K562 (cell line): ENCODE results near the gene FGF5. TPM values are rescaled to one million over a fixed set of nuclear protein-coding genes. Genes with fewer than 3 reads are reported as not detected.

Experiments
- ATAC-seq: fragments of 200-7000 bp; cut with Tn5 transposase; 3 replicates; pipeline ENCODE4 v1.9.1; 2020; ENCODE audit warnings: moderate library complexity
- BruUV-seq: library from RNA; stranded (reverse); fragments of 400-500 nt; replicated peaks from 2 replicates; lab custom pipeline; 2021; lab: Mats Ljungman, UMichigan
- CTCF ChIA-PET: fragments of 300-600 bp; formaldehyde crosslinking; extraction: SDS; loops from one replicate; lab custom pipeline; 2021; ENCODE audit warnings: low intra/inter-chr PET ratio; lab: Yijun Ruan, JAX
- POLR2A ChIA-PET: fragments of 300-600, 350-650 bp; sonication (Branson Sonifier 250); formaldehyde crosslinking; extraction: SDS; loops from one replicate; lab custom pipeline; 2021; ENCODE audit warnings: antibody characterized with exemption, inconsistent platforms; lab: Yijun Ruan, JAX
- DNase-seq, 4 experiments: peaks; one replicate each; pipeline versions ENCODE4 v3.0.0 to v3.0.0-alpha.2; 2011 to 2018; ENCODE audit warnings: low spot score in 3 of 4, mixed read lengths in 3 of 4; ENCODE audit errors: extremely low read depth in 1 of 4
- FAIRE-seq: peaks from 2 replicates; lab custom pipeline; 2011; peaks lifted over from hg19 to GRCh38; lab: Jason Lieb, UNC
- H2AFZ ChIP-seq: 2 replicates; pipeline ENCODE4 v1.6.0; 2011; ENCODE audit warnings: low read depth, low read length, control low read depth, inconsistent platforms
- H3K27ac ChIP-seq: fragments of 200-600 bp; 3 replicates; pipeline ENCODE4 v1.8.0; 2011; ENCODE audit warnings: low read depth, mild to moderate bottlenecking, control low read depth, inconsistent platforms, low read length, moderate library complexity, mixed read lengths; ENCODE audit errors: extremely low read depth
- H3K27me3 ChIP-seq, 2 experiments: fragments of 300-600 bp in 1 of 2; 2 replicates in 1 of 2; 3 replicates in 1 of 2; pipeline versions ENCODE4 v1.6.0 to v1.8.0; 2011; ENCODE audit warnings: inconsistent platforms in 2 of 2, low read length in 2 of 2, mild to moderate bottlenecking in 1 of 2, mixed read lengths in 1 of 2, moderate library complexity in 1 of 2; ENCODE audit not compliant: control insufficient read depth in 2 of 2, insufficient read depth in 2 of 2
- H3K36me3 ChIP-seq: fragments of 300-600 bp; 3 replicates; pipeline ENCODE4 v1.8.0; 2011; ENCODE audit warnings: mild to moderate bottlenecking, low read length, inconsistent platforms; ENCODE audit not compliant: control insufficient read depth, insufficient read depth
- H3K4me1 ChIP-seq, 2 experiments: fragments of 200-600 bp in 1 of 2; replicated peaks in 1 of 2; 2 replicates in 1 of 2; 3 replicates in 1 of 2; pipeline versions ENCODE4 v1.5.1 to v1.8.0; 2011; ENCODE audit warnings: inconsistent platforms in 2 of 2, low read length in 2 of 2, mild to moderate bottlenecking in 1 of 2, mixed read lengths in 1 of 2, moderate library complexity in 1 of 2; ENCODE audit not compliant: control insufficient read depth in 2 of 2, insufficient read depth in 2 of 2
- H3K4me2 ChIP-seq: 2 replicates; pipeline ENCODE4 v1.6.1; 2011; ENCODE audit warnings: low read length, control low read depth, inconsistent platforms, mixed read lengths; ENCODE audit not compliant: insufficient read depth
- H3K4me3 ChIP-seq: fragments of 200-600 bp; sonication (generic), shearing (Covaris generic); 2 replicates; pipeline ENCODE4 v1.5.1; 2016; ENCODE audit warnings: control low read depth, inconsistent platforms
- H3K79me2 ChIP-seq: fragments of 200-600 bp; 3 replicates; pipeline ENCODE4 v1.8.0; 2011; ENCODE audit warnings: low read length, inconsistent platforms; ENCODE audit not compliant: control insufficient read depth, insufficient read depth
- H3K9ac ChIP-seq, 2 experiments: 2 replicates each; pipeline versions ENCODE4 v1.6.0 to v1.6.1; 2011; ENCODE audit warnings: low read depth in 2 of 2, low read length in 2 of 2, control low read depth in 1 of 2, inconsistent platforms in 1 of 2, mild to moderate bottlenecking in 1 of 2, mixed read lengths in 1 of 2; ENCODE audit not compliant: insufficient read depth in 1 of 2
- H3K9me1 ChIP-seq: one replicate; pipeline ENCODE4 v1.6.0; 2011; ENCODE audit warnings: inconsistent platforms, mild to moderate bottlenecking, low read length, moderate library complexity; ENCODE audit not compliant: control insufficient read depth, insufficient read depth
- H3K9me3 ChIP-seq: replicated peaks from 2 replicates; pipeline ENCODE4 v1.5.1; 2011; ENCODE audit warnings: low read depth, low read length, inconsistent platforms; ENCODE audit not compliant: control insufficient read depth, insufficient read depth
- H4K20me1 ChIP-seq: replicated peaks from 2 replicates; pipeline ENCODE4 v1.6.1; 2011; ENCODE audit warnings: low read length, inconsistent platforms, mixed read lengths; ENCODE audit not compliant: control insufficient read depth, insufficient read depth
- ADNP ChIP-seq: fragments of 200-800 bp; sonication (Bioruptor generic); IDR thresholded peaks from 2 replicates; pipeline ENCODE4 v1.6.1; 2016; ENCODE audit warnings: missing genetic modification characterization, missing compliant biosample characterization
- CBX2 ChIP-seq: fragments of 200-600 bp; sonication (generic); IDR thresholded peaks from one replicate; pipeline ENCODE4 v1.6.1; 2012; ENCODE audit warnings: mild to moderate bottlenecking, low read length, inconsistent platforms; ENCODE audit not compliant: insufficient read depth, poor library complexity, severe bottlenecking
- CCNT2 ChIP-seq: IDR thresholded peaks from 2 replicates; pipeline ENCODE4 v1.6.1; 2011; ENCODE audit warnings: borderline replicate concordance, low read depth, mild to moderate bottlenecking, moderate library complexity, mixed read lengths, low read length; ENCODE audit not compliant: insufficient read length; ENCODE audit errors: extremely low read depth
- CHD2 ChIP-seq: IDR thresholded peaks from 2 replicates; pipeline ENCODE4 v1.6.1; 2011; ENCODE audit warnings: low read depth, low read length
- CHD4 ChIP-seq: fragments of 200-600 bp; sonication (generic); IDR thresholded peaks from 3 replicates; pipeline ENCODE4 v1.6.1; 2012; ENCODE audit warnings: low read depth, mild to moderate bottlenecking, mixed read lengths, low read length, inconsistent platforms; ENCODE audit not compliant: insufficient read depth, insufficient replicate concordance, poor library complexity, severe bottlenecking
- DPF2 ChIP-seq: fragments of 450-650 bp; IDR thresholded peaks from 2 replicates; pipeline ENCODE4 v1.6.1; 2016
- FIP1L1 ChIP-seq: fragments of 200-400 bp; formaldehyde crosslinking; IDR thresholded peaks from 2 replicates; pipeline ENCODE4 v1.6.1; 2018; ENCODE audit warnings: mild to moderate bottlenecking, low read depth, low read length; ENCODE audit not compliant: poor library complexity, severe bottlenecking
- FOXP1 ChIP-seq: sonication (generic); formaldehyde crosslinking; IDR thresholded peaks from 2 replicates; pipeline ENCODE4 v1.8.0; 2022; ENCODE audit warnings: mild to moderate bottlenecking, missing genetic modification reagents
- RBBP5 ChIP-seq: fragments of 200-600 bp; sonication (generic); IDR thresholded peaks from 2 replicates; pipeline ENCODE4 v1.6.1; 2012; ENCODE audit warnings: borderline replicate concordance, mild to moderate bottlenecking, low read length, control low read depth, inconsistent platforms; ENCODE audit not compliant: insufficient read depth, poor library complexity, severe bottlenecking
- RNF2 ChIP-seq: sonication (generic); IDR thresholded peaks from 2 replicates; pipeline ENCODE4 v1.6.1; 2016
- TCF3 ChIP-seq: sonication (generic); formaldehyde crosslinking; IDR thresholded peaks from 2 replicates; pipeline ENCODE4 v1.4.0; 2020; ENCODE audit warnings: mild to moderate bottlenecking, missing genetic modification reagents
- TRIM28 ChIP-seq: fragments of 450-650 bp; IDR thresholded peaks from 2 replicates; pipeline ENCODE4 v1.6.1; 2017
- ZNF551 ChIP-seq: fragments of 250-450 bp; sonication (Bioruptor Pico); IDR thresholded peaks from 2 replicates; pipeline ENCODE4 v1.5.0; 2021; ENCODE audit warnings: mild to moderate bottlenecking, moderate library complexity
- in situ Hi-C: fragments of 300-500 bp; cut with MboI; formaldehyde crosslinking; loops from 4 replicates; pipeline ENCODE4 v1.15.0; 2018; ENCODE audit warnings: inconsistent platforms, mixed read lengths
- intact Hi-C: fragments of 100-400 bp; cut with micrococcal nuclease; formaldehyde crosslinking; loops from 2 replicates; pipeline ENCODE4 v1.14.2; 2022
- polyA plus RNA-seq, 8 experiments: library from polyadenylated mRNA; depleted of rRNA in 4 of 8; stranded (reverse) in 5 of 8; unstranded in 3 of 8; fragments of >200 nt; fragmentation: Nextera tagmentation in 2 of 8; fragmentation: Illumina TruSeq in 1 of 8; extraction: Ambion mirVana in 2 of 8; extraction: Trizol in 1 of 8; gene quantifications; 2 replicates each; pipeline versions ENCODE4 v1.2.1 to v1.2.3, GENCODE V29; 2011 to 2014; ENCODE audit warnings: inconsistent platforms in 1 of 8, missing spikeins in 1 of 8
- total RNA-seq, 7 experiments: library from RNA; depleted of rRNA in 6 of 7; stranded (reverse); fragments of >200 nt in 6 of 7; fragmentation: Illumina TruSeq in 2 of 7; extraction: Trizol in 2 of 7; gene quantifications; 2 replicates each; pipeline versions ENCODE4 v1.2.1 to v1.2.3, GENCODE V29; 2011 to 2021; ENCODE audit warnings: low replicate concordance in 1 of 7
- TF ChIP-seq, protein P1 (sequence below): fragments of 250-450 bp; sonication (Bioruptor Pico); IDR thresholded peaks from 2 replicates; pipeline ENCODE4 v1.5.0; 2022; ENCODE audit warnings: mild to moderate bottlenecking
- TF ChIP-seq, protein P2 (sequence below): fragments of 250-450 bp; sonication (Bioruptor Pico); IDR thresholded peaks from 2 replicates; pipeline ENCODE4 v1.4.0; 2020

The FGF5 gene
- total and polyA plus RNA-seq, 9 of the 15 experiments (the other 6 are each of a cell fraction or from before 2014, with no cell fraction given) = 0.38 to 2.7 (median 1.1) TPM

DNA sequence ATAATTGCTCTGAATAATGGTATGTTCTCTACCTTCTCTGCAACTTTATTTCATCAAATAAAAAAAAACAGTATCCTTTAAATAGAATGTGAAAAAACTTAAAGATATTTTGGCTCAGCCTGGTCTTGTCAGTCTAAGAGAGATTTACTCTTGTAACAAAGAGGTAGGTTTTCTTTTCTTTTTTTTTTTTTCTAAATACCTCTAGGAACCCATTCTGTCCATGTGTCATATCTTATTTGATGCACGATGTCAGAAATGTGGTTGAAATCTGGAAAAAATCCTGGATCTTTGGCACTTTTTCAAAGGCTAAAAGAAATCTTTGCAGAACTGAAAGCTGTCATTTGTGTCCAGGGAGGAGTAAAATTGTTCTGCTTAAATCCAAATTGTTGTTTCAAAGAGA is 17.3 kb upstream of the FGF5 start (continued):
- TF ChIP-seq ZNF551 (CRISPR knock-in tag) (no peak), CCNT2 (no peak), TCF3 (CRISPR knock-in tag) (no peak), CHD4 (no peak), ADNP (tag) (no peak), TRIM28 (no peak), DPF2 (no peak), CBX2 (no peak)

- no peaks in the 10 kb centered on the region for H3K9me3 ChIP-seq
- H3K27ac ChIP-seq = peak overlapping the region; percentile 56; the same call in 1 of the 3 replicates
- no TSS peak for BruUV-seq
- intact Hi-C loops = no loop called here
- H3K4me1 ChIP-seq = peaks cover 0 to 28% of the 10 kb centered on the region in 2 experiments; a peak in 3 of 5 replicates
- H3K9ac ChIP-seq = peak overlapping the region in 1 of 2 experiments; percentile 27; a peak in 1 of 4 replicates
- no peaks in the 10 kb centered on the region for H3K36me3 ChIP-seq
- in situ Hi-C loops = no loop called here
- FAIRE-seq = peak; percentile 40
- no peaks in the 10 kb centered on the region for H3K79me2 ChIP-seq
- peak overlapping the region; percentile 88 for H2AFZ ChIP-seq
- ChIA-PET POLR2A (no interaction called here), CTCF (no interaction called here)
- no peak for DNase-seq
- H3K4me2 ChIP-seq = 0 out of 2 replicates have a peak overlapping the region, but pooled peaks have one; percentile 40
- no peak overlapping the region for H3K4me3 ChIP-seq
- no peak for ATAC-seq
- no peaks in the 10 kb centered on the region for H3K27me3 ChIP-seq
- no peaks in the 10 kb centered on the region for H4K20me1 ChIP-seq
- H3K9me1 ChIP-seq = no peaks in the 10 kb centered on the region
- TF ChIP-seq TRIM28 = no peak
- TF ChIP-seq RNF2 = no peak
- no peak for TF ChIP-seq RBBP5
- TF ChIP-seq, protein P1, sequence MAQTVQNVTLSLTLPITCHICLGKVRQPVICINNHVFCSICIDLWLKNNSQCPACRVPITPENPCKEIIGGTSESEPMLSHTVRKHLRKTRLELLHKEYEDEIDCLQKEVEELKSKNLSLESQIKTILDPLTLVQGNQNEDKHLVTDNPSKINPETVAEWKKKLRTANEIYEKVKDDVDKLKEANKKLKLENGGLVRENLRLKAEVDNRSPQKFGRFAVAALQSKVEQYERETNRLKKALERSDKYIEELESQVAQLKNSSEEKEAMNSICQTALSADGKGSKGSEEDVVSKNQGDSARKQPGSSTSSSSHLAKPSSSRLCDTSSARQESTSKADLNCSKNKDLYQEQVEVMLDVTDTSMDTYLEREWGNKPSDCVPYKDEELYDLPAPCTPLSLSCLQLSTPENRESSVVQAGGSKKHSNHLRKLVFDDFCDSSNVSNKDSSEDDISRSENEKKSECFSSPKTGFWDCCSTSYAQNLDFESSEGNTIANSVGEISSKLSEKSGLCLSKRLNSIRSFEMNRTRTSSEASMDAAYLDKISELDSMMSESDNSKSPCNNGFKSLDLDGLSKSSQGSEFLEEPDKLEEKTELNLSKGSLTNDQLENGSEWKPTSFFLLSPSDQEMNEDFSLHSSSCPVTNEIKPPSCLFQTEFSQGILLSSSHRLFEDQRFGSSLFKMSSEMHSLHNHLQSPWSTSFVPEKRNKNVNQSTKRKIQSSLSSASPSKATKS (CRISPR knock-in tag) = no peak
- TF ChIP-seq, protein P2, sequence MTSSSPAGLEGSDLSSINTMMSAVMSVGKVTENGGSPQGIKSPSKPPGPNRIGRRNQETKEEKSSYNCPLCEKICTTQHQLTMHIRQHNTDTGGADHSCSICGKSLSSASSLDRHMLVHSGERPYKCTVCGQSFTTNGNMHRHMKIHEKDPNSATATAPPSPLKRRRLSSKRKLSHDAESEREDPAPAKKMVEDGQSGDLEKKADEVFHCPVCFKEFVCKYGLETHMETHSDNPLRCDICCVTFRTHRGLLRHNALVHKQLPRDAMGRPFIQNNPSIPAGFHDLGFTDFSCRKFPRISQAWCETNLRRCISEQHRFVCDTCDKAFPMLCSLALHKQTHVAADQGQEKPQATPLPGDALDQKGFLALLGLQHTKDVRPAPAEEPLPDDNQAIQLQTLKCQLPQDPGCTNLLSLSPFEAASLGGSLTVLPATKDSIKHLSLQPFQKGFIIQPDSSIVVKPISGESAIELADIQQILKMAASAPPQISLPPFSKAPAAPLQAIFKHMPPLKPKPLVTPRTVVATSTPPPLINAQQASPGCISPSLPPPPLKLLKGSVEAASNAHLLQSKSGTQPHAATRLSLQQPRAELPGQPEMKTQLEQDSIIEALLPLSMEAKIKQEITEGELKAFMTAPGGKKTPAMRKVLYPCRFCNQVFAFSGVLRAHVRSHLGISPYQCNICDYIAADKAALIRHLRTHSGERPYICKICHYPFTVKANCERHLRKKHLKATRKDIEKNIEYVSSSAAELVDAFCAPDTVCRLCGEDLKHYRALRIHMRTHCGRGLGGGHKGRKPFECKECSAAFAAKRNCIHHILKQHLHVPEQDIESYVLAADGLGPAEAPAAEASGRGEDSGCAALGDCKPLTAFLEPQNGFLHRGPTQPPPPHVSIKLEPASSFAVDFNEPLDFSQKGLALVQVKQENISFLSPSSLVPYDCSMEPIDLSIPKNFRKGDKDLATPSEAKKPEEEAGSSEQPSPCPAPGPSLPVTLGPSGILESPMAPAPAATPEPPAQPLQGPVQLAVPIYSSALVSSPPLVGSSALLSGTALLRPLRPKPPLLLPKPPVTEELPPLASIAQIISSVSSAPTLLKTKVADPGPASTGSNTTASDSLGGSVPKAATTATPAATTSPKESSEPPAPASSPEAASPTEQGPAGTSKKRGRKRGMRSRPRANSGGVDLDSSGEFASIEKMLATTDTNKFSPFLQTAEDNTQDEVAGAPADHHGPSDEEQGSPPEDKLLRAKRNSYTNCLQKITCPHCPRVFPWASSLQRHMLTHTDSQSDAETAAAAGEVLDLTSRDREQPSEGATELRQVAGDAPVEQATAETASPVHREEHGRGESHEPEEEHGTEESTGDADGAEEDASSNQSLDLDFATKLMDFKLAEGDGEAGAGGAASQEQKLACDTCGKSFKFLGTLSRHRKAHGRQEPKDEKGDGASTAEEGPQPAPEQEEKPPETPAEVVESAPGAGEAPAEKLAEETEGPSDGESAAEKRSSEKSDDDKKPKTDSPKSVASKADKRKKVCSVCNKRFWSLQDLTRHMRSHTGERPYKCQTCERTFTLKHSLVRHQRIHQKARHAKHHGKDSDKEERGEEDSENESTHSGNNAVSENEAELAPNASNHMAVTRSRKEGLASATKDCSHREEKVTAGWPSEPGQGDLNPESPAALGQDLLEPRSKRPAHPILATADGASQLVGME (CRISPR knock-in tag) = no peak
- no peak for TF ChIP-seq FOXP1
- TF ChIP-seq CHD2 = no peak
- TF ChIP-seq FIP1L1 = no peak
Measured at GRCh38 chr4:80252427-80252826, 14.0 kb upstream of the FGF5 start.
